Liver (tissue), 3 donors: Measurements from ENCODE around the gene CTNNA1.

Source experiments
- CTCF ChIP-seq: fragments of 150-350 bp; IDR thresholded peaks from 2 replicates; pipeline ENCODE4 v1.5.1; 2017; ENCODE audit warnings: improper control_type of control experiment, low read depth, low read length; ENCODE audit not compliant: missing input control
- FOXA1 ChIP-seq: IDR thresholded peaks from 2 replicates; pipeline ENCODE4 v1.6.1; 2016; ENCODE audit warnings: antibody characterized with exemption
- HNF4A ChIP-seq, 2 donors: conservative IDR thresholded peaks; 2 replicates each; pipeline ENCODE4 v1.6.1; 2016; ENCODE audit warnings: antibody characterized with exemption in 2 of 2, mild to moderate bottlenecking in 2 of 2
- MAX ChIP-seq: IDR thresholded peaks from 2 replicates; pipeline ENCODE4 v1.6.1; 2016; ENCODE audit warnings: antibody characterized with exemption
- RAD21 ChIP-seq, 2 donors: IDR thresholded peaks; 2 replicates each; pipeline ENCODE4 v1.6.1; 2016; ENCODE audit warnings: antibody characterized with exemption in 2 of 2, mild to moderate bottlenecking in 2 of 2
- REST ChIP-seq: IDR thresholded peaks from 2 replicates; pipeline ENCODE4 v1.6.1; 2016; ENCODE audit warnings: antibody characterized with exemption, mild to moderate bottlenecking
- SP1 ChIP-seq: IDR thresholded peaks from 2 replicates; pipeline ENCODE4 v1.6.1; 2018; ENCODE audit warnings: antibody characterized with exemption, mild to moderate bottlenecking
- TAF1 ChIP-seq: conservative IDR thresholded peaks from 2 replicates; pipeline ENCODE4 v1.6.1; 2016; ENCODE audit warnings: antibody characterized with exemption, mild to moderate bottlenecking
- YY1 ChIP-seq: IDR thresholded peaks from 2 replicates; pipeline ENCODE4 v1.6.1; 2016; ENCODE audit warnings: antibody characterized with exemption, mild to moderate bottlenecking
- donor health status: healthy.
- donor health status: healthy.

- TF ChIP-seq CTCF (no peak), RAD21 (IDR thresholded peaks at IDR 0.05) (no peak), MAX (no peak), TAF1 (no peak), YY1 (no peak), SP1 (no peak), FOXA1 (no peak), REST (no peak), HNF4A (conservative IDR thresholded peaks at IDR 0.05) (no peak)
Measured at GRCh38 chr5:138933522-138934290, 180.5 kb downstream of the CTNNA1 start.
